Activated CD8-positive, alpha-beta memory T cell treated with anti-CD3 and anti-CD28 coated beads for 24 hours (primary cell): ENCODE results near the gene KIF12.

Experiments used
- DNase-seq: peaks from one replicate; pipeline ENCODE4 v3.0.0-alpha.2; 2020

The KIF12 gene

DNA sequence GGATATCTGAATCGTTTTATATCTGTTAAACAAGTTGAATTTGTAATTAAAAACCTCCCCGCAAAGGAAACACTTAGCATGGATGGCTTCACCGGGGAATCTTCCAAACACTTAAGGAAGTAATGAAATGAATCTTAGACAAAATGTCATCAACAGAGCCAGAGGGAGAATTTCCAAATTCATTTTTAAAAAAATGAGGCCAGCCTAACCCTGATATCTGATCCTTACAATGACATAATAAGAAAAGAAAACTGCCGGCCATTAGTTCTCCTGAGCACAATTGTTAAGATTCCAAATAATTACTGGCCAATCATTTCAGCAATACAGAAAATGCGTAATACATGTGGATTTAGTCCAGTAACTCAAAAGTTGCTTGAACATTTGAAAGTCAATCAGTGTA lies 6.1 kb upstream of the KIF12 start:
- no peak for DNase-seq

DNA sequence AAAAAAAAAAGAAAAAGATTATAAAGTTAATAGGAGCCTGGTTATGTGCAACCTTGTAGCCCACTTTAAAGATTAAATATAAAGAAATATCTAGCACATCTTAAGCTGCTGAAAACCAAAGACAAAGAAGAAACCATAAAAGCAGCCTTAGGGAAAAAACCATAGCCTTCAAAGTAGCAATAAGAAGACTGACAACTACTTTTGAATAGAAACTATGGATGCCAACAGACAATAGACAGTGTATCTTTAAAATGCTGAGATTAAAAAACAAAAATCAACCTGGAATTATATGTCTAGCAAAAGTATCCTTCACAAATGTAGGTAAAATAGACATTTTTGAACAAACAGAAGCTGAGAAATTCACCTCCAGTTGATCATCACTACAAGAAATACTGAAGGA lies 3.4 kb upstream of the KIF12 start:
- DNase-seq, result no peak

DNA sequence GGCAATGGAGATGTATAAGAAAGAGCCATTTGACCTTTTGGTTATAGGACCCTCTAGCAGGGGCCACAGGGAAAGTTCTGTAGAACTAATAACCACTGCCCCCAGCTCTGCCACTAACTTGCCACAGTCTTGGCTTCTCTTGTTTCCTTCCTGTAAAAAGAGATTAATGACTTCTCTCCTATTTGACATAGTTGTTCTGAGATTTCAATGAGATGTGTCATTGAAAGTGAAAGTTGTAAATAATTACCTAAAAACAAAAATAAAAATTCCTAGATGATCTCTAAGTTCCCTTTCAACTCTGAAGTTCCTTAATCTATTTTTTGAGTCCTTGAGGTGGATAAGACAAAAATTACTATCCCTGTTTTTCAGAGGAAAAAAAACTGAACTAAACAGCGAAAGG lies 1.4 kb upstream of the KIF12 start:
- no peak for DNase-seq

DNA sequence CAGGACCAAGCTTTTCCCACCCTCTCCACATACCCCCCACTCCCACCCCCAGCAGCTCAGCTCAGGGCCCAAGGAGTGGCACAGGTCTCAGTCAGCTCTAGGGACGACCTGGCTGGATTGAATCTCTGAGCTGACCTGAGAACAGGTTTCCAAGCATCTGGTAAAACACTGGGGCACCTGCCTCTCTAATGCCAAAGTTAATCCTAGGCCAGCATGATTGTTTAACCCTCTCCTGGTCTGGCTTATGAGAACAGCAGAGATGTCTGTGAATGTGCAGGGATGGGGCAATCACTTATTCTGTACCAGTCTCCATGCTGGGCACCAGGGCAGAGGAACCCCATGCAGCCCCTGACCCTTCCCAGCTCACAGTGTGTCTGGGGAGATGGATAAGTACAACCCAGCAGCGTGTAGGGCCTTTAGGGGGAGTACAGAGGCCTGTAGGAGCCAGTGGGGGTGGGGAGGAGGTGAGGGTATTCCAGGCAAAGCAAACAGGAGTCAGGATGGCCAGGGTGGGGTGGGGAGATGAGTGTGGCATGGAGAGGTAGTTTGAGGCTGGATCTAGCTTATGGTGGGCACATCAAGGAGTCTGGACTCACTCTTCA lies 678 bp upstream of the KIF12 start:
- no peak for DNase-seq

DNA sequence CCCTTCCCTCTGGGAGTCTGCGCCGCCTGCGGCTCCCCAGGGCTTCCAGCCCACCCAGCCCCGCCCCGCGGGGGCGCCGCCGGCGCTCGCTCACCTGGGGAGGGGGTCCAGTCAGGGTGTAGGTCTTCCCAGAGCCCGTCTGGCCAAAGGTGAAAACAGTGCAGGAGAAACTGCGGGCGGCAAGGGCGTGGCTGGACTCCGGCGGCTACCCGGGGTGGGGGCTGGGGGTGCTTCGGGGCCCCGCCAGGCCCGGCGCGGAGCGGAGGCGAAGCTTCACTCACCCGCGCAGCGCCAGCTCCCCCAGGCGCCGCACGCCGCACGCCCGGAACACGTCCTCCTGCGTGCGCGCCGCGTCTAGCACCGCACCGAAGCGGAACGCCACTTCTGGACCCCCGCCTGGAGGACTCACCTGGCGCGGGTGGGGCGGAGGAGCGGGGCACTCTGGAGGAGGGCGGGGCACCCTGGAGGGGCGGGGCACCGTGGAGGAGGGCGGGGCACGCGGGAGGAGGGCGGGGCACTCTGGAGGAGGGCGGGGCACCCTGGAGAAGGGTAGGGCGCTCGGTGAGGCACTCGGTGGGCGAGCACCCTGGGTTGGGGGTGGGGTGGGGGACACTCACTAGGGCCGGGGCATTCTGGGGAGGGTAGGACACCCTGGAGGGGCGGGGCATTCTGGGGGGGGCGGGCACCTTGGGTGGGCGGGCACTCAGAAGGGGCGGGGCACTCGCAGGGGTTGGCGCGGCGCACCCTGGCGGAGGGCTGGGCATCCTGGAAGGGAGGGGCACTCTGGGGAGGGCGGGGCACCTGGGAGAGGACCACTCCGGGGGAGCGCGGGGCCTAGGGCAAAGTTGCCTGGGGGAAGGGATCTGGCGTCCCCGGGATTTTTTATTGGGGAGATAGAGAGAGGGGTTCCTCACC lies 814 bp downstream of the KIF12 start:
- DNase-seq, result no peak

DNA sequence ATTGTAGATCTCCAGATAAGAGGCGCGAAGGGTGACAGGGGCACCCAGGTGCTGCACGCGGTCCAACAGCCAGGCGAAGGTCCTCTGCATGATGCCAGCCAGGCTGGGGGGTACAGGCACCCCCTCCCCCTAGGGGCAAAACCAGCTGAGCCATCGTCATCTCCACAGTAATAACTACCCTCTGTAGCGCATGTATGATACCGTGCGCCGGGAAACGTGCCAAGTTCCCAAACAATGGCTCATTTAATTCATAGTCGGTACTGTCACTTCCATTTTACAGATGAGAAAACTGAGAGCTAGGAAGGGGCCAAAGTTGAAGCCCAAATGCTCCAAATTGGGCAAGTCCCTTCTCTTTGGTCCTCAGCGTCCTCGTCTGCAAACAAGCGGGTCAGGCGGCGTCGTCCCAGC lies 1.5 kb downstream of the KIF12 start:
- no peak for DNase-seq

DNA sequence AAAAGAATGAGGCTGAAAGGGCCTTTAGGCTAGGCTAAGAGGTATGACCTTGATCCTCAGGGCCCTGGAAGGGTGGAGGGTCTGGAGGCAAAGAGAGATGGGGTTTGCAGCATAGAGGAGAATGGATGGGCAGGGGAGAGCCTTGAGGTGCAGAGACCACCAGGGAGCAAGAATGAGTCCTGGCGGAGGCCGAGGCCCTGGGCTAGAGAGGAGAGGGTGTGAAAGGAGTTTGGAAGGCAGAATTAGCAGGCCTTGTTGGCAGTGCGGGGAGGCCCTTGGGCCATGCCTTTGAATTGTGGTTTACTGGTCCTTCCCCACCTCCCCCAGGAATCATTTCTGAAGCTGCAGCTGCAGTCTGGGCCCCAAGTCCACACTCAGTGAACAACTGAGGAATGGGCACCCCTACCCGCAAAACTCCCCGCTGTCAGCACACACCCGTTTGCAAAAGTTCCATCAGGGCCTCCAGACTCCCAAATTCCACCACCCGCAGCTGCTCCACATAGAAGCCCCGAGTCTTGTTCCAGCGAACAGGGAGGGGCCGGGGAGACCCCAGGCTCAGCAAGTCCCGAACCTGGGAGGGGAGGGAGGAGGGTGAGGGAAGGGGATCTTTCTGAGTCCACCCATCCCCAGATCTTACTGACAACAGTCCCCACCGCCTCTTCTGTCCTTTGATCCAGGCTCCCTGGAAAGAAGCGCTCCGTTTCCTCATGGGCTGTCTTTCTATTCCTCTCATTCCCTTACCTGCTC lies 2.1 kb downstream of the KIF12 start:
- no peak for DNase-seq

DNA sequence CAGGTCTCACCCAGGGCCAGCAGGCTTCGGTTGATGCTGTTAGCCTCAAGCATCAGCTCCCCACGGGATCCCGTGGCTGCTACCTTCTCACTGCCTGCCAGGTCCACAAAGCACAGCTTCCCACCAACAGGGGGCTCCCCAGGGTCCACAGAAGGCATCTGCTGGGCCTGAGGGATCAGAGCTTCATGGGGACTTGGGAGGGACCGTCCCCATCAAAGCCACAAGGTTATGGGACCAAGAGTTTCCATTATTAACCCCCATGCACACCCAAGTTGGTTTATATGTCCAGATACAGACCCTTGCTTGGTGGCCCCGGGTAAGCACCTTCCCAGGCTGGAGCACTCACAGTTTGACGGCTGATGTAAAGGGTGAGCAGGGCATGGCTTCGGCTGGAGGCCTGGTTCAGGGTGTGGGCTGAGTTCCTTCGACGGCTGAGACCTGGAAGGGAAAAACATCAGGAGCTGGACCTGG lies 3.0 kb downstream of the KIF12 start:
- DNase-seq, result no peak

DNA sequence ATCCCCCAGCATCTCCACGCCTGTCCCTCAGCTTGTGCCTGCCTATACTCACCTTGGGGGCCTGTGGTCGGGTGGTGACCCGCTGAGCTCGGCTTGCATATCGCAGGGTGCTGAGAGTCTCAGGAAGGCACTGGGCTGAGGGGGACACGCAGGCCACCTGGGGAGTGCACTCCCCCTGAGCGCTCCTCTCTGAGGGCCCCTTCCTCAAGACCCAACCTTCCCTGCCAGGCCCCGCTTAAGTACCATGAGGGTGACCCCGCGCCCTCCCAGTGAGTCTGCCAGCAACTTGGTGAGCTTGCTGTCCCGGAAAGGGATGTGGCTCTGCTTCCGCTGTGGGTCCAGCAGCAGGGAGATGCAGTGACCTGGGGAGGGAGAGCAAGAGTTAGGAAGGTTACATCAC lies 4.1 kb downstream of the KIF12 start:
- DNase-seq, result no peak

DNA sequence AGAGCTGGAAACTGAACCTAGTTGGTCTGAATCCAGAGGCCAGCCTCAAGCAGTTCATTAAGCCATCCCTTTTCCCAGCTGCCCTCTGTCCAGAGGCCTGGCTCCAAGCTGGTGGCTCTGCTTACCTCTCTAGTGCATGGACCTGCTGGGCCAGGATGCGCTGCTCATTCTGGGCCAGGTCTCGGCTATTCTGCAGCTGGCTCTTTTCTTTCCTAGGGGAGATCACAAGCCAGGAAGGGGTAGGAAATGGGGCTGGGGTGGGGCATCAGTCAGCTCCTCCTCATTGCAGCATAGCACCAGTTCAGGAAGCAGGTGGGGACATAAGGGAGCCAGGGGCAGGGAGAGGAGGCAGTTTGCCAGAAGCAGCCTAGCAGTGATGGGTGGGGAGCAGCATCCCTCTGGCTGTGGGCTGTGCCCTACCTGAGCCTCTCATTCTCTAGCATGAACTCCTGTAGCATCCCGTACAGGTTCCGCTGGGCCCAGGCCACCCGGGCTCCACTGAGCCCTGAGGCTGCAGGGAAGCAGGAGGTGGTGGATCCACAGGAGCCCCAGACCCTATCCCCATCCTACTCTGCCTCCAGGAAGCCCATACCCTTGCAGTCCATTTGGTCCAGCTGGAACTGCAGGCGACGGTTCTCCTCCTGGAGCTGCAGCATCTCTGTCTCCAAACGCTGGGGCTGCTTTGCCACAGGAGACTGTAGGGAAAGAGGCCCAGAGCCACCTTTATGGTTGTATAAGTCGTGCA lies 5.2 kb downstream of the KIF12 start:
- DNase-seq, result no peak

DNA sequence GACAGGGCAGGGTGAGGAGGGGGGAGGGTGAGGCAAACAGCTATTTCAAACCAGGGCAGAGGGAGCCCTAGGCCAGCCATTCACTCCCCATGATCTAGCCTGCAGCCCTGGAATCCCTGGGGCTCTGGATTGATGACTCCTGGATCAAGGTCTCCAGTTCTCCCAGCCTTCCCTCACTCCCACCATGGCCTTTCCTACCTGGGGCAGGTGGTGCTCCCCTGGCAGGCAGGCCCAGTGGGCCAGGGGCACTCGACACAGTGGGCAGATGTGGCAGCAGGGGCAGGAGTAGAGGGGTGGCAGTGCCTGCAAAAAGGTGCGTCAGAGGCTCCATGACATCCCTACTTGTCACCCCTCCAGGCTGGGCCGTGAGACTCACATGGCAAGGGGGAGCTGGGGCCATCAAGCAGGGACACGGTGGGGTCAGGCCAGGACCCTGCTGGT lies 6.0 kb downstream of the KIF12 start:
- DNase-seq, result no peak

DNA sequence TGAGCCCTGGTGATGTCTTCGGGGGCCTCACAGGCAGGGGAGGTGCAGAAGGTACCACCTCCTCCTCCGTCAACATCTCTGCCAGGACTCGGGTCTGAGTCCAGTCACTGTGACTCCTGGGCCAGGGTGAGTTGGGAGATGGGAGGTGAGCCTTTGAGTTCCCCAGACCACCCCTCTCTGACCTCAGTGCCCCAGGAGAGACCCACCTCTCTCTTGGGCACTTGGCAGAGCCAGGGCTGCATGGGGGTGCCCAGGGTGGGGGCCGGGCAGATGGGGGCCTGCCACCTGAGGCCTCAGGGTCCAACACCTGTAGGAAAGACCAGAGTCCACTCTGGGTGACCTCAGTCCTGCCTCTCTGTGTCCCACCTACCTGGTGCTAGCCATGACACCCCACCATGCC lies 6.8 kb downstream of the KIF12 start:
- no peak for DNase-seq

DNA sequence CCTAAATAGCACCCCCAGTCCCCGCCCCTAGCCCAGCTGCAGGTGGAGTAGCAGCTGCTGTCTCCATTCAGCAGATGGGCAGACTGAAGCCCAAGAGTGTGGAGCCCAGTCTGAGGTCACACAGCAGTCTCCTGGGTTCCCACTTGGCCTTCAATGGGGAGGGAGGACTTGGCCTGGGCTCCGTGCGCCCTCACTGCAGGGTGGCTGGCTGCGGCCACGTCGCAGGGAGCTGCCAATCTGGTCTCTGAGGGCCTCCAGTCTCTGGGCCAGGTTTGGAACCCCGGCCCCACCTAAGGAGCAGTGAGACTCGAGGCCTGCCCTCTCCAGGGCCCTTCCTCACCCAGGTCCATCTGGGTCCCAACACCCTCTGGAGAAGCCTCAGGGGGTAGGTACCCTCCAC lies 7.4 kb downstream of the KIF12 start:
- DNase-seq, result no peak

DNA sequence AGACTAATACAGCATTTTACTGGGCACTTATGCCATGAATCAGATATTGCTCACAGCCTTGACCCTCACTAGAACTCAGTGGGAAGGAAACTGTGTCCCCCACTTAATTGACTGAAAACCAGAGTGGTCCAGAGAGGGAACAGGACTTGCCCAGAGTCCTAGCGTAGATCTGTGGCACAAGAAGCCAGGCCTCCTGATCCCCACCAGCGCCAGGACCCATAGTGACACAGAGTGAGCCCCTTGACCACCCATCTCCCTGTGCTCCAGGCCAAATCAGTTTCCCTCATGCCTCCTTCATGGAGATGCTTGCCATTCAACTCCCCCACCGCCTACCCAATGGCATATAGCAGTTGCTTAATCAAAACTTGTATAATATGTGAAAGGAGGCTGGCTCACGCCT lies 8.3 kb downstream of the KIF12 start:
- no peak for DNase-seq

DNA sequence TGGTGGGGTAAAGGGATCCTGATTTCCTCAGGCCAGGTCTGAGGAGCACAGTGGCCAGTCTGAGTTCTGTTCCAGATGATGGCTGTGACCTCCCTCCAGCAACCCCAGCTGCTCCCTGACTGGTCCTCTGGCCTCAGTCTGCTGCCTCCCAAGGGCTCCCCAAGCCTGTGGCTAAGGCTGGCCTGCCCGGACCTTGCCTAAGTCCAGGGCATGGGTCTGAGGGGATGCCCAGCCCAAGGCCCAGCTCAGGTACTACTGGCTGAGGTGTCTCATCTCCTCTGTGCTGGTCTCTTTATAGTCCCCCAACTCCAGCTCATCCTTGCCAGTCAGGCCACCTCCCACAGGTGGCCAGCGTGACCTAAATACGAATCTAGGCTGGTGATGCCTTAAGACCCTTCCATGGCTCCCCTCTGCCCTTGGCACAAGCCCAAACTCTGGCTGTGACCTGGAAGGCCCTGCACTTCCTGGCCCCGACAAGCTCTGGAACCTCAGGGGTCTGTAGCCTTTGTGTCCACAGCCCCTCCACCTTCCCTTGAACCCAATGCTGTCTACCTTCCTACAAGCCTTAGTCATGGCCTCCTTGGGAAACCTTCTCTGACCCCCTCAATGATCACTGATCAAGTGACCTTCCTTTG lies 9.8 kb downstream of the KIF12 start:
- DNase-seq, result no peak

DNA sequence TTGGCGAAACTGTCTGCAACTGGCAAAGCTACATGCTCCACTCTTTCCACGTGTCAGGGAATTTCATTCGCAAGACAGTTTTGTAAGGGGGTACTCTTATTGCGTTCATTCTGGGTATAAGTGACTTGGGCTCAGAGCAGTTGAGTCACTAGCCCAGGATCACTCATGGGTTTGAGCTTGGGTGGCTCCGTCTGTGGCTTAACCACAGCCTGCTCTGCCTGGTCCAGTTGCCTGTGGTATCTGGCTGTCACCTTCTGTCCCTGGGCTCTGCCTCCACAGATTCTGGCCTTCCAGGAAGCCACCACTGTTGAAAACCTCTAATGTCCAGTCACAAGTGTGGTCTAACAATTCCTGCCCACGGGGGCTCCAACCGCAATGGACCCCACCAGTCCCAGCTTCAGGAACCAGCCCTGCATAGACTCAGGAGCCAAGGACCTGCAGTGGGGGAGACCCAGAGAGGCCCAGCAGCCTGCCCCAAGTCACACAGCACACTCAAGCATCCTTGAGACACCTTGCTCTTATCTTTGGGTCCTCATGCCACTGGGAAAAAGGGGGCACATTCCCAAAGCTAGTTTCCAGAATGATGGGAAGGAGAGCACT lies 10.4 kb downstream of the KIF12 start:
- peak; percentile 28 for DNase-seq

DNA sequence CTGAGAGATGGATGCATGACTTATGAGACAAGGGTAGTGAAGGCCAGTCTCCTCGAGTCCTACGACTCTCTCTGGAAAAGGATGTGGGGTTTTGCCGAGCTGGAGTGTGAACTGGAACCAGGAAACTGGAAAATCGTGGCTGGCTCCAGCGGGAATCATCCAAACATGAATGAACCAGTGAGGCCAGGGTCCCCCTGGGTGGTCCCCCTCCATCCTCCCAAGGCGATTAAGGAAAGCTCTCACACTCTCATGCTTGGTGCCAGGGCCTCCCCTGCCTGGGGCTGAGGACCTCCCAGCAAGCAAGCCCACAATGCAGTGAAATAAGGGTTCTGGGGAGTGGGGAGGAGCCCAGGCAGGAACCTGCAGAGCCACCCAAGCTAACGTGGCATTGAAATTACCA lies 11.4 kb downstream of the KIF12 start:
- DNase-seq, result peak; percentile 11

DNA sequence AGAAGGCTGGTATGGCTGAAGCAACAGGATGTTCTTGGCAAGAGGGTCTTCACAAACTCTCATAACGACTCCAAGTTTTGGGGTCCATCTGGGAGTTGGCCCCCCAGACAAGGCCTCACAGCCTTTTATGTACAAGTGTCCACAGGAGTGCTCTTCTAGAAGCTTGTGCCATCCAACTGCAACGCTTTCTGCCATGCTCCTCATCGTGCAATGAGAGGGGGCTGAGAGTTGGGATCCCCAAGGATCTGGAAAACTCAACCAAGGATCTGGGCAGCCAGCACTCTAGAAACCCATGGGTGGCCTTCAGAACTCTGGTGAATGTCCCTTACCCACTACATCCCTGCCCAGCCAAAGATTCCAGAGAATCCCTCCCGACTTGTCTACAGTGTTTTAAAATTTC lies 12.5 kb downstream of the KIF12 start:
- DNase-seq, result peak; percentile 26

DNA sequence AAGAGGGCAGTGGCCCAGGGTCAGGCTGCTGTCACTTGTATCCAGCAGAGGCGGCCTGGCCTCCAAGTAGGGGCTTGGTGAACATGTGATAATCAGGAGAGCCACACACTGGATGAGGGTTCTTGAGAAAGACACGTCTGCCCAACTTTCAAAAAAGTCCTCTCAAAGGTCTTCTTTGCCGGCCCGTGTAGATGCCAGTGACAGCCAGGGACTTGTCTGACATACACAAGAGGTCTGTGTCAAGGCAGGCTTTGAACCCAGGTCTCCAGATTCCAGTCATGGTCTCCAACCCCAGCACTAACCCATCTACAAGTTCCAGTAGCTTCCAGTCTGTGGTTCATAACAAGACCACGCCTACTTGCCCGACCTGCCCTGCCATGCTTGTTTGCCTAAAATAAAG lies 13.1 kb downstream of the KIF12 start:
- peak; percentile 30 for DNase-seq

DNA sequence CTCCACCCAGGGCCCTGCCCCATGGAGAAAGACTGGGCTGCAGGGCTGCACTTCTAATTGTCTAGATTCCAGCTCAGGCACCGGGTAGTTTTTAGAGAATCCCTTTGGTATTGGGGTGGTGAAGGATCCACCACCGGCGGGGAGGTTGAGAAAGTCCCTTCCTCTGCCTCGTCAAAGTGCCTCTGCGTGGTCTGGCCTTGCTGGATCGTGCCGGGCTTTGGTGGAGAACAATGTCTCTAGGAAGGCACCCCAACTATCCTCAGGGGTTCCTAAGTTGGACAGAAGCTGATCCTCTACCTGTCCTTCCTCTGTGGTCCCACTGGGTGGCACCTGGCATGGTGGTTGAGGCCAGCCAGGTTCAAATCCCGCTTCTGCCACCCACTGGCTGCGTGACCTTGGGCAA lies 13.7 kb downstream of the KIF12 start:
- DNase-seq, result peak; percentile 35

DNA sequence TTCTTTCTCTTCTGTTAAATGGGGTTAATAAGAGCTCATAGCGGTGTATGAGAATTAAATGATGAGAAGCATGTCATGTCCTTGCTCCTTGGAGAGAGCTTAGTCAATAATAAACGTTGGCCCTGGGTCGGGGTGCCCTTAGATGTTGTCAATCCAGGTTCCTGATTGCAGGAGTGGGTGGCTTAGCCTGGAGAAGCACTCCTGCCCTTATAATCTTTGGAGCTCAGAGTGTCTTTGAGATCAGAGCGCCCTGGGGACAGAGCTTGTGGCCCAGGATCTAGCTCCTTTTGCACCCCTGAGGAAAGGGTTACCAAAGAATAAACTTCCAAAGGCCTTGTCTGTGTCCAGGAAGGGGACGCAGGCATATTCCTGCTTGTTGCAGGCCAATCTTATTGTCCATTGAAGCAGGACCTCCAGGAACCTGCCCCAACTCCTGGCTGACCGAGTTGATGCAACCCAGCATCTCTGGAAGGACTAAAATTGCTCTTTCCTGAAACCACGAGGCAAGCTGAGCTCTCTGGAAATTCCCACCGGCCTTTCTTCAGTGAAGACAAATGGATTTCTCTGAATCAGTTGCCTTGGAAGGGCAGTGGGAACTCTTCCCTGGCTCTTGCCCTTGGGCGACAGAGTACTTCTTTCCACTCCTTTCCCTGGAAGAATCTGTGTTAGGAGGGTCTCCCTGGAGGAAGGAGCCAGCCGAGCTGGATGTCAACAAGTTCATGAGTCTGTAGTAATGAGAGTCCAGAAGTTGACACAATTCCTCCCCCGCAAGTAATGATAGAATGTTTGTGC lies 14.6 kb downstream of the KIF12 start:
- DNase-seq, result peak; percentile 43
